Spleen (tissue), 7 donors: ENCODE measurements around the gene CYB561D1.

Source experiments
- POLR2A ChIP-seq, 3 donors: fragments of 450-650 bp; IDR thresholded peaks; one replicate each; pipeline ENCODE4 v1.5.1; 2017; ENCODE audit warnings: antibody characterized with exemption in 3 of 3, mild to moderate bottlenecking in 1 of 3
- POLR2AphosphoS5 ChIP-seq, 3 donors: sonication (generic); formaldehyde crosslinking; IDR thresholded peaks; one replicate each; pipeline ENCODE4 v1.5.1; 2017; ENCODE audit warnings: antibody characterized with exemption in 3 of 3
- TF ChIP-seq, protein P1 (sequence below), 11 experiments: fragments of 200-600 bp in 7 of 11; fragments of 450-650 bp in 4 of 11; sonication (generic) in 4 of 11; IDR thresholded peaks in 8 of 11; conservative IDR thresholded peaks in 3 of 11; 1 replicate in 7 of 11; 2 replicates in 4 of 11; pipeline versions ENCODE4 v1.4.0 to v1.8.0; 2016 to 2021; ENCODE audit warnings: antibody characterized with exemption in 11 of 11, inconsistent platforms in 4 of 11, mild to moderate bottlenecking in 1 of 11
- donor health status: DM: no; HTN: no; CAD: no; lungs with moderate emphysema.
- donor health status: DM: no; HTN: no; CAD: no.
- donor health status: DM: no; HTN: no; CAD: no.

DNA sequence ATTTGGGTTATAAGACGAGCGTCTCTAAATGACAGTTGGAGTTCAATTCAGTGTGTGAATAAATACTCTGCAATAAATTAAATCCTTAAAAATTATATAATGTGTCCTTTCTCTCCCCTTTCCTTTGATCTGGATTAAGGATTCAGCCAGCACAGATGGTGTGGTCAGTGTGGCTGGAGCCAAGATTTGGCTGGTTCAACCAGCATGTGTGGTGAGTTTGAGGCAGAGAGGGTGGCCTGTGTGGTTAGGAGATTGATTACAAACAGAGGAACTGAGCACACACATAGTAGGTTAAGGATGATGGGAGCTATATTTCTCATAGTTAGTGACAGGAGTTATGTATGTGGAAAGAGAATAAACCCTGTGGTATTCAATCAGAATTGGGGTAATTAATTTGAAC, 29.8 kb downstream of the CYB561D1 start:
- TF ChIP-seq, protein P1, sequence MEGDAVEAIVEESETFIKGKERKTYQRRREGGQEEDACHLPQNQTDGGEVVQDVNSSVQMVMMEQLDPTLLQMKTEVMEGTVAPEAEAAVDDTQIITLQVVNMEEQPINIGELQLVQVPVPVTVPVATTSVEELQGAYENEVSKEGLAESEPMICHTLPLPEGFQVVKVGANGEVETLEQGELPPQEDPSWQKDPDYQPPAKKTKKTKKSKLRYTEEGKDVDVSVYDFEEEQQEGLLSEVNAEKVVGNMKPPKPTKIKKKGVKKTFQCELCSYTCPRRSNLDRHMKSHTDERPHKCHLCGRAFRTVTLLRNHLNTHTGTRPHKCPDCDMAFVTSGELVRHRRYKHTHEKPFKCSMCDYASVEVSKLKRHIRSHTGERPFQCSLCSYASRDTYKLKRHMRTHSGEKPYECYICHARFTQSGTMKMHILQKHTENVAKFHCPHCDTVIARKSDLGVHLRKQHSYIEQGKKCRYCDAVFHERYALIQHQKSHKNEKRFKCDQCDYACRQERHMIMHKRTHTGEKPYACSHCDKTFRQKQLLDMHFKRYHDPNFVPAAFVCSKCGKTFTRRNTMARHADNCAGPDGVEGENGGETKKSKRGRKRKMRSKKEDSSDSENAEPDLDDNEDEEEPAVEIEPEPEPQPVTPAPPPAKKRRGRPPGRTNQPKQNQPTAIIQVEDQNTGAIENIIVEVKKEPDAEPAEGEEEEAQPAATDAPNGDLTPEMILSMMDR (IDR thresholded peaks at IDR 0.05 in 8 of 11, conservative IDR thresholded peaks at IDR 0.05 in 3 of 11) = no peak
- no peak for TF ChIP-seq POLR2A (IDR thresholded peaks at IDR 0.05)
- TF ChIP-seq POLR2AphosphoS5 (IDR thresholded peaks at IDR 0.05) = no peak
